ENCODE data around the gene AP3S2. TPM values are rescaled to one million over a fixed set of nuclear protein-coding genes. Genes with fewer than 3 reads are reported as not detected.
"Not testable (repeated sequence)": the region's sequence is repeated elsewhere in the genome, so short reads cannot be mapped to it uniquely, and the experiment has no call there.

AP3S2 gene
- total and polyA plus RNA-seq, 2 of the 8 experiments (the other 6 are each of a cell fraction or from before 2014, with no cell fraction given) = 19.2 to 45.4 TPM

- ChIA-PET POLR2A (ENCODE audit: partially characterized antibody) (interaction anchor here (0.7 kb wide), 1 partner anchor 27 kb away, joined by 3 read pairs; no protein-coding TSS in a partner anchor), CTCF (ENCODE audit: partially characterized antibody) (interaction anchor here (1.3 to 1.9 kb wide), 2 partner anchors 41 to 51 kb away, joined by 4 to 5 read pairs; no protein-coding TSS in a partner anchor)
- not testable (repeated sequence) for H3K9me3 ChIP-seq (ENCODE audit: insufficient read depth in 2 of 2, low read depth in 1 of 2, low read length in 1 of 2); H3K36me3 ChIP-seq (ENCODE audit: control insufficient read depth in 2 of 4, insufficient read depth in 4 of 4, low read length in 3 of 4); H3K4me2 ChIP-seq (ENCODE audit: insufficient read depth in 1 of 2, low read depth in 2 of 2, low read length in 2 of 2); H3K9ac ChIP-seq (replicated peaks in 1 of 4; ENCODE audit: extremely low read depth in 1 of 4, low read depth in 3 of 4, low read length in 3 of 4); H3K23ac ChIP-seq (ENCODE audit: insufficient read length); H3K27me3 ChIP-seq (replicated peaks in 1 of 4; ENCODE audit: control insufficient read depth in 3 of 4, extremely low read depth in 1 of 4, insufficient read depth in 3 of 4, low read length in 3 of 4); H3K4me3 ChIP-seq (ENCODE audit: extremely low read depth in 1 of 4, insufficient read depth in 2 of 4, low read depth in 3 of 4, low read length in 4 of 4); H3K27ac ChIP-seq (ENCODE audit: low read depth, low read length); H3K79me2 ChIP-seq (ENCODE audit: control insufficient read depth in 1 of 2, insufficient read depth in 2 of 2, low read length in 2 of 2); H3K56ac ChIP-seq (replicated peaks; ENCODE audit: insufficient read length, low read depth, low read length); H2BK120ac ChIP-seq (replicated peaks; ENCODE audit: low read depth, low read length); H4K91ac ChIP-seq (replicated peaks; ENCODE audit: insufficient read length, low read length); H4K20me1 ChIP-seq (replicated peaks in 1 of 2; ENCODE audit: control insufficient read depth in 1 of 2, insufficient read depth in 2 of 2, low read length in 2 of 2); FAIRE-seq; H2BK5ac ChIP-seq (ENCODE audit: low read depth, low read length); H4K5ac ChIP-seq (ENCODE audit: insufficient read length, low read depth, low read length); H2AFZ ChIP-seq (ENCODE audit: low read length); DNase-seq (ENCODE audit: low read depth in 1 of 2, low spot score in 2 of 2); H3K18ac ChIP-seq (ENCODE audit: extremely low read depth, low read length); H2BK20ac ChIP-seq (ENCODE audit: low read length); H3K14ac ChIP-seq (ENCODE audit: insufficient read length); H2BK12ac ChIP-seq (ENCODE audit: low read depth, low read length); H3K4ac ChIP-seq (replicated peaks; ENCODE audit: insufficient read length, low read depth, low read length); H2BK15ac ChIP-seq (ENCODE audit: low read length); H3K79me1 ChIP-seq (ENCODE audit: low read depth, low read length); H3K4me1 ChIP-seq (replicated peaks in 1 of 4; ENCODE audit: control insufficient read depth in 3 of 4, insufficient read depth in 4 of 4, low read length in 3 of 4); H4K8ac ChIP-seq (ENCODE audit: extremely low read depth, insufficient read depth, low read length); H3K23me2 ChIP-seq (ENCODE audit: low read depth, low read length); H2AK5ac ChIP-seq (ENCODE audit: low read depth, low read length)
- WGBS, 2 experiments (ENCODE audit: extremely low coverage in 1 of 2, insufficient coverage in 1 of 2, insufficient read length in 1 of 2, insufficient replicate concordance in 2 of 2, low coverage in 1 of 2, low lambda C conversion rate in 2 of 2, missing lambda C conversion rate in 1 of 2) = 94% methylated on average over 2 of the region's 2 CpGs; no CpG with 5 or more reads in 1 of the 2 experiments
Measured at GRCh38 chr15:89939377-89939776, 45.6 kb upstream of the AP3S2 start.
